ENCODE results near the gene OR11L1.

Gene OR11L1

GRCh38 chr1:247845011-247845692, 3.5 kb upstream of the OR11L1 start:
- Histone ChIP-seq H3K9me3 (ENCODE audit: control insufficient read depth, insufficient read depth, low read length) (no peaks in the 10 kb centered on the region), H3K9ac (ENCODE audit: low read depth, low read length) (no peak overlapping the region), H3K4me1 (ENCODE audit: insufficient read depth, low read length) (peaks cover 9% of the 10 kb centered on the region; the same call in 1 of the 2 replicates), H3K36me3 (ENCODE audit: insufficient read depth, low read length) (no peaks in the 10 kb centered on the region)

- Histone ChIP-seq H3K9me3 (ENCODE audit: control insufficient read depth, insufficient read depth, low read length) (no peaks in the 10 kb centered on the region), H3K36me3 (ENCODE audit: insufficient read depth, low read length) (no peaks in the 10 kb centered on the region), H3K9ac (ENCODE audit: low read depth, low read length) (no peak overlapping the region), H3K4me1 (ENCODE audit: insufficient read depth, low read length) (peaks cover 9% of the 10 kb centered on the region; the same call in 1 of the 2 replicates)
Observed at GRCh38 chr1:247843411-247843810, 1.7 kb upstream of the OR11L1 start.

GRCh38 chr1:247840818-247841217, 878 bp downstream of the OR11L1 start:
- Histone ChIP-seq H3K9ac (ENCODE audit: low read depth, low read length) (no peak overlapping the region), H3K4me1 (ENCODE audit: insufficient read depth, low read length) (peaks cover 9% of the 10 kb centered on the region; the same call in 1 of the 2 replicates), H3K9me3 (ENCODE audit: control insufficient read depth, insufficient read depth, low read length) (no peaks in the 10 kb centered on the region), H3K36me3 (ENCODE audit: insufficient read depth, low read length) (no peaks in the 10 kb centered on the region)

- H3K9me3 ChIP-seq (ENCODE audit: control insufficient read depth, insufficient read depth, low read length), result no peaks in the 10 kb centered on the region
- H3K9ac ChIP-seq (ENCODE audit: low read depth, low read length), result no peak overlapping the region
- no peaks in the 10 kb centered on the region for H3K4me1 ChIP-seq (ENCODE audit: insufficient read depth, low read length)
- no peaks in the 10 kb centered on the region for H3K36me3 ChIP-seq (ENCODE audit: insufficient read depth, low read length)
Observed at GRCh38 chr1:247833601-247834000, 8.1 kb downstream of the OR11L1 start.

- Histone ChIP-seq H3K9ac (ENCODE audit: low read depth, low read length) (no peak overlapping the region), H3K36me3 (ENCODE audit: insufficient read depth, low read length) (no peaks in the 10 kb centered on the region), H3K4me1 (ENCODE audit: insufficient read depth, low read length) (no peaks in the 10 kb centered on the region), H3K9me3 (ENCODE audit: control insufficient read depth, insufficient read depth, low read length) (no peaks in the 10 kb centered on the region)
Observed at GRCh38 chr1:247829656-247830055, 12.0 kb downstream of the OR11L1 start.

GRCh38 chr1:247825362-247825761, 16.3 kb downstream of the OR11L1 start:
- H3K4me1 ChIP-seq (ENCODE audit: insufficient read depth, low read length), result peaks cover 5% of the 10 kb centered on the region

GRCh38 chr1:247824023-247824422, 17.7 kb downstream of the OR11L1 start, which contains the start of gene OR14A16:
Gene OR14A16 (minus strand): TSS chr1:247824119. CDS start chr1:247815729, 8,390 bp downstream.
- Histone ChIP-seq H3K9me3 (ENCODE audit: control insufficient read depth, insufficient read depth, low read length) (no peaks in the 10 kb centered on the region), H3K9ac (ENCODE audit: low read depth, low read length) (no peak within 1 kb of the TSS), H3K4me1 (ENCODE audit: insufficient read depth, low read length) (peaks cover 5% of the 10 kb centered on the region), H3K36me3 (ENCODE audit: insufficient read depth, low read length) (no peaks in the 10 kb centered on the region)

More at GRCh38 chr1:247825362-247825761, 16.3 kb downstream of the OR11L1 start:
- Histone ChIP-seq H3K9me3 (ENCODE audit: control insufficient read depth, insufficient read depth, low read length) (no peaks in the 10 kb centered on the region), H3K36me3 (ENCODE audit: insufficient read depth, low read length) (no peaks in the 10 kb centered on the region), H3K9ac (ENCODE audit: low read depth, low read length) (no peak overlapping the region)

GRCh38 chr1:247822060-247822459, 19.6 kb downstream of the OR11L1 start:
- no peak overlapping the region for H3K9ac ChIP-seq (ENCODE audit: low read depth, low read length)
- H3K9me3 ChIP-seq (ENCODE audit: control insufficient read depth, insufficient read depth, low read length), result no peaks in the 10 kb centered on the region
- peaks cover 5% of the 10 kb centered on the region for H3K4me1 ChIP-seq (ENCODE audit: insufficient read depth, low read length)
- no peaks in the 10 kb centered on the region for H3K36me3 ChIP-seq (ENCODE audit: insufficient read depth, low read length)

GRCh38 chr1:247812637-247813036, 29.1 kb downstream of the OR11L1 start:
- H3K36me3 ChIP-seq (ENCODE audit: insufficient read depth, low read length), result no peaks in the 10 kb centered on the region
- H3K9ac ChIP-seq (ENCODE audit: low read depth, low read length), result no peak overlapping the region
- H3K4me1 ChIP-seq (ENCODE audit: insufficient read depth, low read length), result no peaks in the 10 kb centered on the region
- H3K9me3 ChIP-seq (ENCODE audit: control insufficient read depth, insufficient read depth, low read length), result no peaks in the 10 kb centered on the region

- Histone ChIP-seq H3K36me3 (ENCODE audit: insufficient read depth, low read length) (no peaks in the 10 kb centered on the region), H3K4me1 (ENCODE audit: insufficient read depth, low read length) (no peaks in the 10 kb centered on the region), H3K9ac (ENCODE audit: low read depth, low read length) (no peak overlapping the region), H3K9me3 (ENCODE audit: control insufficient read depth, insufficient read depth, low read length) (0 out of 2 replicates have a peak, but pooled peaks cover 3% of the 10 kb centered on the region)
Observed at GRCh38 chr1:247797518-247797917, 44.2 kb downstream of the OR11L1 start.
